GM13977 (cell line): ENCODE measurements around the gene ZNRF3.

Experiments
- DNase-seq: peaks from one replicate; pipeline ENCODE4 v3.0.0; 2012; ENCODE audit warnings: low spot score
- in situ Hi-C: fragments of 300-500 bp; cut with MboI; formaldehyde crosslinking; loops from one replicate; pipeline ENCODE4 v1.12.0; 2022; ENCODE audit warnings: low sequenced_read_pairs, low pct_unique_long_range_greater_than_20kb, mixed read lengths, inconsistent platforms; ENCODE audit not compliant: unreplicated experiment
- TF ChIP-seq, protein P1 (sequence below): IDR thresholded peaks from 2 replicates; pipeline ENCODE4 v1.5.1; 2012; ENCODE audit warnings: mild to moderate bottlenecking, control low read depth; ENCODE audit not compliant: insufficient read depth; ENCODE audit errors: extremely low read depth, missing control alignments

Gene ZNRF3

DNA sequence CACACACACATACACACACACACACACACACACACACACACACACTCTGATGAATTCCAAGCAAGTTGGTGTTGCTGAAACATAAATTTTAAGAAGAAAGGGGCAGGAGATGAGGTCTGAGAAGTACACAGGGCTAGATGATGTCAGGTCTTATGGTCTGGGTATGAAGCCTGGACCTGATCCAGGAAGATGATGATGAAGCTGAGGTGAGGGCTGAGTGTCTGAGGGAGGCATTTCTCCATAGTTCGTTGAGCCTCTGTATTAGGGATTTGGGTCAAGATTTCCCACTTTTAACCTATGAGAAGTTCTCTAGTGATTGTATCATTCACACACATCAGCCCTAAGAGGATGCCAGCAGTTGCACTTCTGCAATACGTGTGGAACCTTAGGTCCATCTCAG lies 222.1 kb downstream of the ZNRF3 start:
- in situ Hi-C loops = no loop called here
- no peak for DNase-seq
- TF ChIP-seq, protein P1, sequence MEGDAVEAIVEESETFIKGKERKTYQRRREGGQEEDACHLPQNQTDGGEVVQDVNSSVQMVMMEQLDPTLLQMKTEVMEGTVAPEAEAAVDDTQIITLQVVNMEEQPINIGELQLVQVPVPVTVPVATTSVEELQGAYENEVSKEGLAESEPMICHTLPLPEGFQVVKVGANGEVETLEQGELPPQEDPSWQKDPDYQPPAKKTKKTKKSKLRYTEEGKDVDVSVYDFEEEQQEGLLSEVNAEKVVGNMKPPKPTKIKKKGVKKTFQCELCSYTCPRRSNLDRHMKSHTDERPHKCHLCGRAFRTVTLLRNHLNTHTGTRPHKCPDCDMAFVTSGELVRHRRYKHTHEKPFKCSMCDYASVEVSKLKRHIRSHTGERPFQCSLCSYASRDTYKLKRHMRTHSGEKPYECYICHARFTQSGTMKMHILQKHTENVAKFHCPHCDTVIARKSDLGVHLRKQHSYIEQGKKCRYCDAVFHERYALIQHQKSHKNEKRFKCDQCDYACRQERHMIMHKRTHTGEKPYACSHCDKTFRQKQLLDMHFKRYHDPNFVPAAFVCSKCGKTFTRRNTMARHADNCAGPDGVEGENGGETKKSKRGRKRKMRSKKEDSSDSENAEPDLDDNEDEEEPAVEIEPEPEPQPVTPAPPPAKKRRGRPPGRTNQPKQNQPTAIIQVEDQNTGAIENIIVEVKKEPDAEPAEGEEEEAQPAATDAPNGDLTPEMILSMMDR = no peak

DNA sequence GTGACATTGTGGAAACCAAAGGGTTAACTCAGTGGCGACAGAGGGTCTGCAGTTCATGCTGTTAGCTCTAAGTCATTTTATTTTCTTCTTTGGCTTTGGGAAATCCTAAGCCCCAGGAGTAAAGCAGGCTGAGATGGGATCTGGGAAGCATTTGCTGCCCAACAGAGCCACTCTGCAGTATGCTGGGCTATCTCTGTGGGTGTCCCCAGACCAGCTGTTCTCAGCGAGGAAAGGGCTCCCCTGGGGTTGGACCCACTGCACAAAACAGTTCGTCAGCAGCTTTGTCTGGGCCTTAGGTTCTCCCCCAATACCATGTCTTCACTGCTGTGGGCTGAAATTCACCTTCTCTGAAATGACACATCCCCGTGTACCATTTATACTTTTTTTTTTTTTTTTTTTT lies 223.5 kb downstream of the ZNRF3 start:
- DNase-seq = no peak
- TF ChIP-seq, protein P1 = no peak
- in situ Hi-C loops = no loop called here
